Measurements from ENCODE around the gene RSKR.
"Not testable (repeated sequence)": the region's sequence is repeated elsewhere in the genome, so short reads cannot be mapped to it uniquely, and the experiment has no call there.

The RSKR gene, protein sequence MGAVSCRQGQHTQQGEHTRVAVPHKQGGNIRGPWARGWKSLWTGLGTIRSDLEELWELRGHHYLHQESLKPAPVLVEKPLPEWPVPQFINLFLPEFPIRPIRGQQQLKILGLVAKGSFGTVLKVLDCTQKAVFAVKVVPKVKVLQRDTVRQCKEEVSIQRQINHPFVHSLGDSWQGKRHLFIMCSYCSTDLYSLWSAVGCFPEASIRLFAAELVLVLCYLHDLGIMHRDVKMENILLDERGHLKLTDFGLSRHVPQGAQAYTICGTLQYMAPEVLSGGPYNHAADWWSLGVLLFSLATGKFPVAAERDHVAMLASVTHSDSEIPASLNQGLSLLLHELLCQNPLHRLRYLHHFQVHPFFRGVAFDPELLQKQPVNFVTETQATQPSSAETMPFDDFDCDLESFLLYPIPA

GRCh38 chr17:28613931-28614381 is at the start of gene RSKR:
Gene RSKR (minus strand): TSS chr17:28614185. CDS start chr17:28614161, 24 bp downstream.
- DNase-seq = no peak

DNA sequence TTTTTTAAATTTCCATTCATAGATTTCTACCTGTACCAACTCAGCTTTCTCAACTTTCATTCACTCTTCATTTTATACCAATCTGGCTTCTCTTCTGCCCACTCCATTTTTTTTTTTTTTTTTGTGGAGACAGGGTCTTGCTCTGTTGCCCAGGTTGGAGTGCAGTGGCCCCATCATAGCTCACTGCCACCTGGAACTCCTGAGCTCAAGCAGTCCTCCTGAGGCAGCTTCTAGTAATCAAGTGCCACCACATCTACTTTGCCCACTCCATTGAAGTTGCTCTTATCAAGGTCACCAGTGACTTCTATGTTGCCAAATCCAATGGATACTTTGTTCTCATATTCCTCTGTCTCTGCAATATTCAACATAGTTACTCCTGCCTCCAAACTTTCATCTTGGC is 49.7 kb upstream of the RSKR start:
- DNase-seq = no peak

DNA sequence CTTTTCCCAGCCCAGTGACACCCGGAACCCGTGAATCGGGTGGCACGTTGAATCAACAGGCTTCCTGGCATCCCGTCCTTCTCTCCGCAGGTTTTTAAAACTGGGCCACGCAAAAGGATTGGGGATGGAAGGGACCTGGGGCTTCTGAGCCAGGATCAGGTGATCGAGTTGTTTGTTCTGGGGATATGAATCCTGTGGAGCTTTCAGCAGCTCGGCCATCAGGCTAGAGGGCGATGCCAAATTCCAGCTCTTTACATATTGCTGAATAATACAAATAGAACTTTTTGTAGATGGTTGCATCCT is 48.5 kb upstream of the RSKR start:
- DNase-seq = no peak

- peak; percentile 98 for DNase-seq
These were observed 47.9 kb upstream of the RSKR start, which contains the start of the genes SDF2 and SUPT6H for GRCh38 chr17:28661635-28662526. Gene SDF2 (minus strand): TSS chr17:28661906. CDS start chr17:28661876, 30 bp downstream. Gene SUPT6H (plus strand): TSS chr17:28662205. CDS start chr17:28673402, 11,197 bp downstream.

DNA sequence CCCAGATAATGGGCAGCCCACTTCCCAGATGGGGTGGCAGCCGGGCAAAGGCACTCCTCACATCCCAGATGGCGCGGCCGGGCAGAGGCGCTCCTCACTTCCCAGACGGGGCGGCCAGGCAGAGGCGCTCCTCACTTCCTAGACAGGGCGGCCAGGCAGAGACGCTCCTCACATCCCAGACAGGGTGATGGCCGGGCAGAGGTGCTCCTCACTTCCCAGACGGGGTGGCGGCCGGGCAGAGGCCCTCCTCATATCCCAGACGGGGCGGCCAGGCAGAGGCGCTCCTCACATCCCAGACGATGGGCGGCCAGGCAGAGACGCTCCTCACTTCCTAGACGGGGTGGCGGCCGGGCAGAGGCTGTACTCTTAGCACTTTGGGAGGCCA is 45.5 kb upstream of the RSKR start:
- DNase-seq = not testable (repeated sequence)

GRCh38 chr17:28658766-28659496 is 44.9 kb upstream of the RSKR start:
- DNase-seq = not testable (repeated sequence)

DNA sequence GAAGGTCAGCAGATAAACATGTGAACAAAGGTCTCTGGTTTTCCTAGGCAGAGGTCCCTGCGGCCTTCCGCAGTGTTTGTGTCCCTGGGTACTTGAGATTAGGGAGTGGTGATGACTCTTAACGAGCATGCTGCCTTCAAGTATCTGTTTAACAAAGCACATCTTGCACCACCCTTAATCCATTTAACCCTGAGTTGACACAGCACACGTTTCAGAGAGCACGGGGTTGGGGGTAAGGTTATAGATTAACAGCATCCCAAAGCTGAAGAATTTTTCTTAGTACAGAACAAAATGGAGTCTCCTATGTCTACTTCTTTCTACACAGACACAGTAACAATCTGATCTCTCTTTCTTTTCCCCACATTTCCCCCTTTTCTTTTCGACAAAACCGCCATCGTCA is 44.4 kb upstream of the RSKR start:
- not testable (repeated sequence) for DNase-seq

GRCh38 chr17:28657756-28658155 is 43.8 kb upstream of the RSKR start:
- no peak for DNase-seq

- DNase-seq = no peak
These were observed 41.2 kb upstream of the RSKR start for GRCh38 chr17:28655160-28655559.

GRCh38 chr17:28648698-28649097 is 34.7 kb upstream of the RSKR start:
- no peak for DNase-seq

DNA sequence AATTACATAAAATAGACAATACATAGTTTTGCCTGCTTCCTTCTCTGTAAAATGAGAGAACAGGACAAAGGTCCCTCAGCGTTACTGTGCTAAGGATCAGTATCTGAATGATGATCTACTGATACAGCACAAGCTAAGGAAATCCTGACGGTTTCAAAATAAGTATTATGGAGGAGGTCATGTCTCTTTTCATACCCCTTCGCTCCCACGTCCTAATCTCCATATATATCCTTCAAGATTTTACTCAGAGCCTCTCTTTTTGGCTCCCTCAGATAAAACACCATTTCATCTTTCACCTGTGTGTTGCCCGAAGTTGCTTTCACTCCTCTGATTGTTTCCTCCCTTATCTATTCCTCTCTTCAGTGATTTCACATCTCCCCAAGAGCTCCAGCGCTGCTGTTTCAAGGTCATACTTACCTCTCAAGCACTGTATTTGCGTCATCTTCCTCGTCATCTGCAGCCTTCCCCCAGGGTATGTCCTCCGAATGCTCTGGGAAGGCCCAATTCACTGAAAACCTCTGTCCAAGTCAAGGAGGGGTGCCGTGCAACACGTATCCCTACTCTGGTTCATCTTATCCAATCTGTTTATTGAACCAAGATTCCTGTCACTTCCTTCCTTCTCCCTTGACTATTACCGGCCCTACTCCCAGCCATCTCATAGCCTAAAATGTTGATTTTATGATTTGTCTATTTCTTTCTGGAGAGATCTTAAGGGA is 32.2 kb upstream of the RSKR start:
- DNase-seq = peak; percentile 63

DNA sequence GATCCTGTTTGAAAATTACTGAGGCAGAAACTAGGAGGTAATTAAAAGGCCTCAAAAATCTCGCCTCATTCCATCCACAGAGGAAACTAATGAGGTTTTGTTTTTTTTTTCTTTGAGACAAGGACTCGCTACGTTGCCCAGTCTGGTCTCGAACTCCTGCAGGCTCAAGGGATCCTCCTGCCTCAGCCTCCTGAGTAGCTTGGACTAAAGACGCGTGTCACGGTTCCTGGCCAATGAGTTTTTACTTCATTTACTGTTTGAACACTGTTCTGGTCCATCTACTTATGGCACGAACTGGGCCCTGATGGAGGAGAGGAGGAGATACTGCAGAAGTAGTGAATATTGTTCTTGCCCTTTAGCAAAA is 31.6 kb upstream of the RSKR start:
- DNase-seq = no peak

- peak; percentile 99 for DNase-seq
These were observed 31.0 kb upstream of the RSKR start, which contains the start of gene BLTP2 for GRCh38 chr17:28644787-28645575. Gene BLTP2 (minus strand): TSS chr17:28645158. CDS start chr17:28645056, 102 bp downstream.

DNA sequence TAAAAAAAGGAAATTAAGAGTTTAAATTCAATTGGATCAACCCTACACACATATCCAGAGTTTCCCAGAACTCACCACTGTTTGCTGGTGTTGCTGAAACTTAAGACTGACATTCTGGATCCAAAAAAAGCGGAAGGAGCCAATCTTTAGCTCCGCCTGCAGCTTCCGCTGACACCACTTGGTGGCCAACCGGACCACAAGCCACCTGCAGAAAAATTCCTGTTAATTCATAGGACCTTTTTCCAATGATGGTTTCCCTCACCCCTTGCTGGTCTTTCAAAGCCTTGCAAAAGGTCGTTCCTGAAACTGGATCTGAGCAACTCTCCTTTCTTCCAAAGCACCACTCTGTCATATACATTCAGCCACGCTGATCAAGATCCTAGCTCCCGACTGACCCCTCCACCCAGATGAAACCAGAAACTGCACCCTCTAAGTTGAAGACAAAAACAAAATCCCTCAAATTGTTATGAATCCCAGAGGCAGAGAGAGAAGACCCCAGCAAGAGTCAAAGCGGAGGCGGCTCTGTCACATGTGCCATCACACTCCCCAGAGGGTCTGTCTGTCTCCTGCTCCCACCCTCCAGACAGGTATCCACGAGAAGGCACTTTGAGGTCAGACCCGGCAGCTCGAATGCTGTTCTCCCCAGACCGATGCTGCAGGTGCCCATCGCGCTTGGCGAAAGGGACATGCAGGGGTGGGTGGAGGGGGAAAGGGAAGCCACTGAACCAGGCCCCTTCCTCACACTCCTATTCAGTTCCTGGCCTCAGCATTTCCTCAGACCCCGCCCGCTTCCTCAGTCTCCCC is 30.2 kb upstream of the RSKR start:
- DNase-seq = peak; percentile 94

GRCh38 chr17:28641579-28641978 is 27.6 kb upstream of the RSKR start:
- DNase-seq = no peak

GRCh38 chr17:28635506-28635905 is 21.5 kb upstream of the RSKR start:
- no peak for DNase-seq

- no peak for DNase-seq
These were observed 20.4 kb upstream of the RSKR start for GRCh38 chr17:28634206-28634865.

- no peak for DNase-seq
These were observed 12.8 kb upstream of the RSKR start for GRCh38 chr17:28626818-28627217.

GRCh38 chr17:28624148-28624547 is 10.2 kb upstream of the RSKR start:
- DNase-seq = no peak

DNA sequence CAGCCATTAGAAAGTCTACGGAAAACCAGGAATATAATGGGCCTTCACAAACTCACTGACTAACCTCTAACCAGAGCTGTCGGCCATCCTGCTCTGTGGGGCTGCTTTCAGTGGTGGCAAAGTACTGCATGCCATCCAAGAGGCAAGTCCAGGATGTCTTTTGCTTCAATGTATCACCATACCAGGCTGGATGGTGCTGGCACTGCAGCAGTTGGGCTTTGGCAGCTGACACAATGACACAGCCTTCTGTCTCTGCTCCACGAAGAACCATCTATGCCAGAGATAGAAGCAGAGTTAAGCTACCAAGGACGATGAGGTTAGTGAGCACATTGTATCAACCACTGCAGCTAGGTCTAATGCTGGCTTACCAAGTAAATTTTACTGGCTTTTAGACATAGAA is 9.7 kb upstream of the RSKR start:
- no peak for DNase-seq

Data from OCI-M1 (cell line).